Neural progenitor cell (in vitro differentiated cells): ENCODE data around the gene TEX51.

ENCODE experiments used
- EZH2 ChIP-seq: fragments of 200-600 bp; sonication (generic); IDR thresholded peaks from 2 replicates; pipeline ENCODE4 v1.6.1; 2017; ENCODE audit warnings: antibody characterized with exemption, mild to moderate bottlenecking, moderate library complexity
- TF ChIP-seq, protein P1 (sequence below): fragments of 200-600 bp; sonication (generic); IDR thresholded peaks from 2 replicates; pipeline ENCODE4 v1.5.1; 2017; ENCODE audit warnings: antibody characterized with exemption, mild to moderate bottlenecking

DNA sequence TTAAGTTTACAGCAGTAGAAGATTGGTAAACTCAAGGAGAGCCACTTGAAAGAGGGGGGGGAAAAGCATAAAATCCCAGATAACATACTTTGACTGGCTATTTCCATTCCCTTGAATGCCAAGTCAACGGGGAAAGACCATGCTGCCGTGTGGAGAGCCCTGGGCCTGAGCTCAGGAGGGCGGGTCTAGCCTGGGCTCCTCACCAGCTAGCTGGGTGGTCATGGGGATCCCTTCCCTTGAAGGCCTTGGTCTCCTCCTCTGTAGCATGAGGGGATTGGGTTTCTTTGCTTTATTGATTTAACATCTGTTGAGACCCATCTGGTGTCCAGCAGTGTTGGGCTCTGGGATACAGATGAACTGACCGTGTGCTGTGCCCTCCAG is 35.0 kb downstream of the TEX51 start:
- TF ChIP-seq, protein P1, sequence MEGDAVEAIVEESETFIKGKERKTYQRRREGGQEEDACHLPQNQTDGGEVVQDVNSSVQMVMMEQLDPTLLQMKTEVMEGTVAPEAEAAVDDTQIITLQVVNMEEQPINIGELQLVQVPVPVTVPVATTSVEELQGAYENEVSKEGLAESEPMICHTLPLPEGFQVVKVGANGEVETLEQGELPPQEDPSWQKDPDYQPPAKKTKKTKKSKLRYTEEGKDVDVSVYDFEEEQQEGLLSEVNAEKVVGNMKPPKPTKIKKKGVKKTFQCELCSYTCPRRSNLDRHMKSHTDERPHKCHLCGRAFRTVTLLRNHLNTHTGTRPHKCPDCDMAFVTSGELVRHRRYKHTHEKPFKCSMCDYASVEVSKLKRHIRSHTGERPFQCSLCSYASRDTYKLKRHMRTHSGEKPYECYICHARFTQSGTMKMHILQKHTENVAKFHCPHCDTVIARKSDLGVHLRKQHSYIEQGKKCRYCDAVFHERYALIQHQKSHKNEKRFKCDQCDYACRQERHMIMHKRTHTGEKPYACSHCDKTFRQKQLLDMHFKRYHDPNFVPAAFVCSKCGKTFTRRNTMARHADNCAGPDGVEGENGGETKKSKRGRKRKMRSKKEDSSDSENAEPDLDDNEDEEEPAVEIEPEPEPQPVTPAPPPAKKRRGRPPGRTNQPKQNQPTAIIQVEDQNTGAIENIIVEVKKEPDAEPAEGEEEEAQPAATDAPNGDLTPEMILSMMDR = no peak
- no peak for TF ChIP-seq EZH2
